AG04449 (cell line): Measurements from ENCODE around the gene BLNK.

Experiments used
- CTCF ChIA-PET: fragments of 350-600 bp; formaldehyde crosslinking; extraction: SDS; loops from one replicate; lab custom pipeline; 2021; ENCODE audit warnings: antibody characterized with exemption; lab: Yijun Ruan, JAX
- POLR2A ChIA-PET: fragments of 400-600, 350-600 bp; formaldehyde crosslinking; extraction: SDS; loops from one replicate; lab custom pipeline; 2020; ENCODE audit warnings: antibody characterized with exemption, inconsistent platforms; lab: Yijun Ruan, JAX
- DNase-seq: peaks from one replicate; pipeline ENCODE4 v3.0.0-alpha.2; 2010; ENCODE audit warnings: low read depth, low spot score
- H3K4me3 ChIP-seq: 2 replicates; pipeline ENCODE4 v1.5.1; 2011; ENCODE audit warnings: low read depth, mild to moderate bottlenecking, control low read depth, low read length
- CTCF ChIP-seq: IDR thresholded peaks from one replicate; pipeline ENCODE4 v1.5.1; 2011; ENCODE audit warnings: mild to moderate bottlenecking, moderate library complexity, low read length, control low read depth, inconsistent platforms; ENCODE audit not compliant: insufficient read depth; ENCODE audit errors: missing control alignments

The BLNK gene

GRCh38 chr10:96230527-96230926 is 40.8 kb downstream of the BLNK start:
- TF ChIP-seq CTCF = no peak
- CTCF ChIA-PET = interaction anchor here (0.6 to 1.8 kb wide), 7 partner anchors 8 to 110 kb away, joined by 3 to 8 read pairs (median 5); no protein-coding TSS in a partner anchor
- POLR2A ChIA-PET = no interaction called here
- H3K4me3 ChIP-seq = no peak overlapping the region
- DNase-seq = no peak

DNA sequence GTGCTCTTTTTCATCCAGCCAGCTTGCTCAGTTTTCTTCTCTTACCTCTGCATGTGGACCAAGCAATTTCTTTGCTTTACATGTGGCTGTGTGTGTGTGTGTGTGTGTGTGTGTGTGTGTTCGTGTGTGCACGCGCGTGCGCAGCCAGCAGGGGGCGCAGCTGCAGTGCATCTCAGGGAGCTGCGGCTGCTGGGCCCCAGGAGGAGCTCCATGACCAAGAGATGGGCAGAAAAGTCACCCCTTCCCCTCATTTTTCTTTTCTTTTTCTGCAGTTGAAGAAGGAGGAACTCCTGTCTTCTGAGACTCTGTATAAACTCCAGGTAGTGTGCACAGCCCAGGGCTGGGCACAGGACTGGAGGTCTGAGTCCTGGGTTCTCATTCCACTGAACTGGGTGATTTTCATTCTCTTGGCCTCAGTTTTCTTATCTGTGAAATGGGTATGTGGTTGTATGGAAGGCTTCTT is 41.8 kb downstream of the BLNK start:
- ChIA-PET CTCF (interaction anchor here (0.6 to 1.8 kb wide), 18 partner anchors 9 to 111 kb away, joined by 3 to 8 read pairs (median 4); no protein-coding TSS in a partner anchor), POLR2A (interaction anchor here (0.8 kb wide), 1 partner anchor 99 kb away, joined by 3 read pairs; no protein-coding TSS in a partner anchor)
- DNase-seq = no peak
- peak; percentile 84 for TF ChIP-seq CTCF
- H3K4me3 ChIP-seq = no peak overlapping the region

DNA sequence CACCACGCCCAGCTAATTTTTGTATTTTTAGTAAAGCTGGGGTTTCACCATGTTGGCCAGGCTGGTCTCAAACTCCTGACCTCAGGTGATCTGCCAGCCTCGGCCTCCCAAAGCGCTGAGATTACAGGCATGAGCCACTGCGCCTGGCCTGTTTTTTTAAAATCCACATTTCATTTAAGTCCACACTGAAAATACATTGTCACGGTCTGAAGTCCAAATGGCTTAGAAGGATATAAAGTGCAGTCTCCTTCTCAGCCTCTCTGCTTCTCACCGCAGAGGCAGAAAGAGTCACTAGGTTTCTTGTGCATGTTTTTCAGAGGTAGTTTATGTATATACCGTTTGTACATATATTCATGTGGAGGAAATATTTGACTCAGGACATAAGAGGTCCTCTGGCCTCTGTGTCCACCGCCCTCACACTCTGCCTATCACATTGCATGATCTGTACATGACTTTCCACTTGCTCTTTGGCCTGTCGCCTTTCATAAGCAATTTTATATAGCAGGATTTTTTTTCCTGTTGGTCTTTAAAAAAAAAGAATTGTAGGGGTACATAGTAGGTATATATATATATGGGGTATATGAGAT is 42.9 kb downstream of the BLNK start:
- TF ChIP-seq CTCF = no peak
- ChIA-PET CTCF (interaction anchor here (0.6 to 1.8 kb wide), 7 partner anchors 9 to 1787 kb away, joined by 3 to 7 read pairs (median 6); no protein-coding TSS in a partner anchor), POLR2A (no interaction called here)
- H3K4me3 ChIP-seq = no peak overlapping the region
- DNase-seq = no peak

- DNase-seq = no peak
- TF ChIP-seq CTCF = no peak
- H3K4me3 ChIP-seq = no peak overlapping the region
- ChIA-PET POLR2A (no interaction called here), CTCF (no interaction called here)
Observed at GRCh38 chr10:96227206-96227605, 44.2 kb downstream of the BLNK start.

DNA sequence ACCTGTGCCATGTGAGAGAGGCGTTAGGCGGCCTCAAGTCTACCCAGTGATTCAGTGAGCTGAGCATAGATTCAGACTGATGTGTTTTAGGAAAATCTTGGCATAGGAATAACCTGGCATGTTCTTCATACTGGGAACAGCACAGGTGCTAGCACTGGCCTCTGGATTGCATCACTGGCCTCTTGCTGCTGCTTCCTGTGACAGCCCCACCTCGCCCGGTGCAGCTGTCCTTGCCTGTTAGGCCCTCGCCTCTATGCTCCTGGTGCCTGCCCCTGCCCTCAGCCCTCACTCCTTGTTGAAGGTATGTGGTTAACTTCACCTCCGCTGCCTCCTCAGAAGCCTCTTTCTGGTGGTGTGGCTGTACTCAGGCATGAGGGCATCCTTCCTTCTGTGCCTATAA is 46.2 kb downstream of the BLNK start:
- TF ChIP-seq CTCF = no peak
- no peak overlapping the region for H3K4me3 ChIP-seq
- ChIA-PET POLR2A (no interaction called here), CTCF (no interaction called here)
- no peak for DNase-seq

- TF ChIP-seq CTCF = no peak
- POLR2A ChIA-PET = no interaction called here
- DNase-seq = no peak
- CTCF ChIA-PET = no interaction called here
- H3K4me3 ChIP-seq = no peak overlapping the region
Observed at GRCh38 chr10:96222908-96223307, 48.5 kb downstream of the BLNK start.
